ENCODE measurements around the gene PLCZ1. TPM values are rescaled to one million over a fixed set of nuclear protein-coding genes. Genes with fewer than 3 reads are reported as not detected.

Gene PLCZ1
- polyA plus RNA-seq, 3 donors: not detected

- H3K4me2 ChIP-seq (replicated peaks; ENCODE audit: extremely low read depth, low read length, poor library complexity, severe bottlenecking): no peak overlapping the region
- no peaks in the 10 kb centered on the region for H3K36me3 ChIP-seq (replicated peaks in 1 of 2; ENCODE audit: control insufficient read depth in 1 of 2, insufficient read depth in 2 of 2, low read length in 2 of 2)
- no peaks in the 10 kb centered on the region for H3K9me3 ChIP-seq (replicated peaks in 1 of 2; ENCODE audit: control insufficient read depth in 1 of 2, insufficient read depth in 1 of 2, low read length in 2 of 2)
- H3K4me1 ChIP-seq (ENCODE audit: control insufficient read depth in 1 of 2, insufficient read depth in 2 of 2, low read length in 2 of 2): no peaks in the 10 kb centered on the region
- intact Hi-C loops (cut with micrococcal nuclease): no loop called here
- TF ChIP-seq CTCF (IDR thresholded peaks at IDR 0.05): no peak
- Mint-ChIP-seq H3K27me3 (ENCODE audit: low read depth in 3 of 3) (no peaks in the 10 kb centered on the region), H3K9me3 (no peaks in the 10 kb centered on the region), H3K4me3 (no peak overlapping the region), H3K36me3 (no peaks in the 10 kb centered on the region), H3K4me1 (no peaks in the 10 kb centered on the region), H3K27ac (no peak overlapping the region)
- no peak overlapping the region for H3K4me3 ChIP-seq (replicated peaks in 1 of 3; ENCODE audit: low read depth in 2 of 3, low read length in 3 of 3)
- H3K27me3 ChIP-seq (ENCODE audit: control insufficient read depth in 2 of 2, insufficient read depth in 2 of 2, low read length in 2 of 2): no peaks in the 10 kb centered on the region
- no peak for DNase-seq
- no peaks in the 10 kb centered on the region for H4K20me1 ChIP-seq (ENCODE audit: insufficient read depth, low read length)
- no peak overlapping the region for H3K9ac ChIP-seq (ENCODE audit: insufficient read depth, low read length, poor library complexity, severe bottlenecking)
- H3K27ac ChIP-seq (ENCODE audit: low read depth in 1 of 2, low read length in 2 of 2): no peak overlapping the region
- no peak overlapping the region for H2AFZ ChIP-seq (ENCODE audit: insufficient read depth, low read depth, low read length, poor library complexity, severe bottlenecking)
- no peaks in the 10 kb centered on the region for H3K79me2 ChIP-seq (ENCODE audit: insufficient read depth, low read length)
Observed at GRCh38 chr12:18676141-18676540, 61.7 kb downstream of the PLCZ1 start.

GRCh38 chr12:18658829-18659228 is 79.0 kb downstream of the PLCZ1 start:
- Histone ChIP-seq H2AFZ (ENCODE audit: insufficient read depth, low read depth, low read length, poor library complexity, severe bottlenecking) (no peak overlapping the region), H3K27ac (ENCODE audit: low read depth in 1 of 2, low read length in 2 of 2) (no peak overlapping the region), H3K27me3 (ENCODE audit: control insufficient read depth in 2 of 2, insufficient read depth in 2 of 2, low read length in 2 of 2) (no peaks in the 10 kb centered on the region), H3K4me2 (replicated peaks; ENCODE audit: extremely low read depth, low read length, poor library complexity, severe bottlenecking) (no peak overlapping the region), H3K4me1 (ENCODE audit: control insufficient read depth in 1 of 2, insufficient read depth in 2 of 2, low read length in 2 of 2) (no peaks in the 10 kb centered on the region), H3K79me2 (ENCODE audit: insufficient read depth, low read length) (no peaks in the 10 kb centered on the region), H3K9ac (ENCODE audit: insufficient read depth, low read length, poor library complexity, severe bottlenecking) (no peak overlapping the region), H4K20me1 (ENCODE audit: insufficient read depth, low read length) (no peaks in the 10 kb centered on the region), H3K36me3 (replicated peaks in 1 of 2; ENCODE audit: control insufficient read depth in 1 of 2, insufficient read depth in 2 of 2, low read length in 2 of 2) (no peaks in the 10 kb centered on the region), H3K4me3 (replicated peaks in 1 of 3; ENCODE audit: low read depth in 2 of 3, low read length in 3 of 3) (no peak overlapping the region), H3K9me3 (replicated peaks in 1 of 2; ENCODE audit: control insufficient read depth in 1 of 2, insufficient read depth in 1 of 2, low read length in 2 of 2) (peaks cover 3 to 7% of the 10 kb centered on the region in 2 donors)
- Mint-ChIP-seq H3K36me3 (no peaks in the 10 kb centered on the region), H3K9me3 (peaks cover 3 to 21% (median 7%) of the 10 kb centered on the region in 7 donors), H3K27me3 (ENCODE audit: low read depth in 3 of 3) (no peaks in the 10 kb centered on the region), H3K4me3 (no peak overlapping the region), H3K27ac (no peak overlapping the region), H3K4me1 (no peaks in the 10 kb centered on the region)
- no peak for DNase-seq
- no peak for TF ChIP-seq CTCF (IDR thresholded peaks at IDR 0.05)
- intact Hi-C loops (cut with micrococcal nuclease): no loop called here

All from CD14-positive monocyte (primary cell).